HG03025 (cell line): ENCODE data around the gene LRRC72.
"Not testable (repeated sequence)": the region's sequence is repeated elsewhere in the genome, so short reads cannot be mapped to it uniquely, and the experiment has no call there.

ENCODE experiments used
- ATAC-seq: cut with Tn5 transposase; IDR thresholded peaks from one replicate; pipeline ENCODE4 v1.9.1; 2021; ENCODE audit warnings: mild to moderate bottlenecking, moderate library complexity; ENCODE audit not compliant: unreplicated experiment, low FRiP score

LRRC72 gene

DNA sequence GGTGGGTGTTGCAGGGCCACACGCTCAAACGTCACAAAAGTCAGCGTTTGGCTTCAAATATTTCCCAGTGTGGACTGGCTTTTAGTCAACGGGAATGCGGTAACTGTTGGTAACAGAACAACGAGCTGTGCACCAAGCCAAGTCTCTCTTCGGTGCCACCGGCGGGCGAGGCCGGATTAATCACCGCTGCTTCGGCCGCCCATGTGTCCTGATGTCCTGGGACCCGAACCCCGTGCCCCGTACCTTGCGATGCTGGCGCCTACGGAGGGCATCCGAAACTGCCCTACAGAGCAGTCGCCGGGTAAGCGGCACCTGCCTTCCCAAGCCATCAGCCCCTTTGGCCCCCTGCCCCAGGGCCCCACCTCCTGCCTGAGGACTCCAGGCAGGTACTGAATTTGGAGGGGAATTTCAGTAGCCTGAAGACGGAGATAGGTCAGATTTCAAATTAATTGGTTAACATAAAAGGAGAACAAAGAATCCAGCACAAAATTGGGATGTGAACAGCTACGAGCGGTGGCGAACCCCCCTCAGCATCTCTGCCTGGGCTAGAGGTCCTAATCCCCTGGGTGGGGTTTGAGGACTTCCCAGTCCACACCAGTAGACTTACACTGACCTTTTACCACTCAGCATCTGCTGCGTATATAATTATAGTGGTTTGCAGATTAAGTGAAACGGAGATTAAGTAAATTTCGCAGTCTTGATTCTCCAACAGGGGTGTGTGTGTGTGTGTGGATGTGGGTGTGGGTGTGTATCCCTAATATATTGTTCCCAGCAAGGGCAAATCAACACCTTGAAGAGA lies at the start of gene LRRC72:
Gene LRRC72 (plus strand): TSS at position 84 of the 799 bp plus-strand sequence. CDS start 128 bp downstream, at position 212.
- no peak for ATAC-seq

DNA sequence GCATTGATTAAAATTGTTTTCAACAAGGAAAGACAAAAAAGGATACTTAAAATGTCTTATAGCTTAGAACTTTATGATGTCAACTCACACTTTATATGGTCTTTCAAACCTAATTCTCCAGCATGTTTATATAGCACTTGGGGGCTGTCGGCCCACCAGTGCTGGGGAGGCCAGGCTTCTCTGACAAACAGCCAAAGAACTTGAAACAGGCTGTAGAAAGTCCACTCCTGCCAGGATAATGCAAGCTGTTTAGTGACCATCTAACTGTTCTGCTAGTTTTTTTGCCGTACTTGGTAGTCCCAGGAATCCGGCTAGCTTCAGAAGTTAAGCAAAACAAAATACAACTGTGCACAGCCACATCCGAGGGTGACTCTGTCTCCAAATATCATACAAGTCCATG lies 47.5 kb upstream of the LRRC72 start:
- ATAC-seq, result no peak

DNA sequence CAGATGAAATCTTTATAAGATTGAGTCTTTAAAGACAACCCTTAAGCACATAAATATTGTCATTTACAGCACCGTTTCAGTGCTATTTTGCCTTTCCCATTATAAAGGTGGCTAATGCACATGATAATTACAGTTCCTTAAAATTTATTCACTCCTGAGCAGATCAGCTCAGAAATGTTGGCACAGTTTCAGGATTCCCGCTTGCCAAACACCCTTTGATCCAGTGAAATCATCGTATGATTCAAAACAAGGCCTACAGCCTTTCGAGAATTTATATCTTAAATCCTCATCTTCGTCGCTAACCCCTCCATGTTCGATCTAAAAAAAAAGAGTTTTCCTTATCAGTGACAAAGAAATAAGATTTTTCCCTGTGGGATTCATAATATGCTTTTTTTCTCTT lies 47.0 kb upstream of the LRRC72 start:
- ATAC-seq, result no peak

DNA sequence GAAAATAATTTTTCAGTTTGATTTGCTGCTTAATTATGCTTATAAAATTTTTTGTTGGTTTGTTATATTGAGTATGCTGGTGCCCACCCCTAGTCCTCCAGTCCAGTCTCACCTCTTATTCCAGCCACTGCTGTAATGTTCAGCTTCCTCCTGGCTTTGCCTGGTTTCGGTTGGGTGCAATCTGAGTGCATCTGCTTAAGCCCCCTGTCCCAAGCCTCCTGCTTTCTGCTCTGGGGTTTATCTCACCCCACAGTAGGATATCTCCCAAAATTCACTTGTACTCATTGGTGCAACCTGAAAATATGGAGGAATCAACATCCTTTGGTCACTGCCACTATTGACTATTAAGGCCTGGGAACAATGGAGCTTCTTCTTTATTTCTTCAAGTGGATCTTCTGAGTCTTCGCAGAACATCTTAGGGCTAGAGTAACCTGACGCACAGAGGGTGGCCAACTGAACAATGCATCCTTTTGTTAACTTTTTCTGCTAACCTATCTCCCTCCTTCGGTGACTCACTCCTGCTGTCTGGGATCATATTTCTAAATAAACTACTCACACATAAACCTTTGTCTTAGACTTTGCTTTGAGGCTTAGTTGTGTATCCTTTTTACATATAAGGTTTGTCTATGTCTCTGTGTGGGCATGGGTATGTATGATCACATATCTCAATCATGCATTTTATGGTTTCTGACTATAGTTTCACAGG lies 42.0 kb upstream of the LRRC72 start:
- no peak for ATAC-seq

DNA sequence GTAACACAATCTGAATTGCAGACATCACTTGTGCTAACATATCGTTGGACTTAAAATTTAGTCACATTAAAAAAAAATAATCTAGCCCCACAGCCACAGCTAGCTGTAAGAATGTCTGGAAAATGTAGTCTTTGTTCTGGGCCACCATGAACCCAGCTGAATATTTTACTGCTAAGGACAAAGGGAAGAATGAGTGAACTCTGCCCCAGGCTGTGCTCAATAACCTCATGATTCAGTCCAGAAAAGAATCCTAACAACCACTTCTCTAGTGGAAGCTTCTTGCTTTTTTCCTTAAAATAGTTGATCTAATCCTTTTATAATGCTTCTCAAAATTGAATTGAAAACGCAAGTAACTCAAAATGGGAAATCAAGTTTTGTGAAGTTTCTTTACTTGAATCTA lies 35.5 kb upstream of the LRRC72 start:
- ATAC-seq, result no peak

DNA sequence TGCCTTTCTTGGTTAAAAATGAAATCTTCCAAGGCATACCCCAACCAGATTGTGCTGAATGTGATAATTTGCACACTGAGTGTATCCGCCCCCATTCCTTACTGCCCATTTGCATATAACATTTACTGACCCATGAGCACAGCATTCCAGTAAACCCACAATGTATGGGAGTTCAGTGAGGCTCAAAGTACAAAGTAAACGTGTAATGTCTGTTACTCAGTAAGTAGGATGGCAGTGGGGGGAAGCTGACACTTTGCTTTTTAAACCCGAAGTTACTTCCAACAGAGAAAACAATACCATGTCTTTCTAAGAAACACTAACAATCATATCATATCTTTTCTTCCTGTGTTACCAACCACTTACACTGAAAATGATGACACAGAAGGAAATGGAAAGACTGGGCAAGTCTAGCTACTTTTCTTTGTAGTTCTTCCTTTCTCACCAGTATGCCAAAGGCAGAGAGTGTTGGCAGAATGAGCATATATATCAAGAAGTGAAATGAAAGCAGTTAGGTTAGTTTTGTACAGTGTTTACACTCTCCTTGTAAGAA lies 34.0 kb upstream of the LRRC72 start:
- no peak for ATAC-seq

DNA sequence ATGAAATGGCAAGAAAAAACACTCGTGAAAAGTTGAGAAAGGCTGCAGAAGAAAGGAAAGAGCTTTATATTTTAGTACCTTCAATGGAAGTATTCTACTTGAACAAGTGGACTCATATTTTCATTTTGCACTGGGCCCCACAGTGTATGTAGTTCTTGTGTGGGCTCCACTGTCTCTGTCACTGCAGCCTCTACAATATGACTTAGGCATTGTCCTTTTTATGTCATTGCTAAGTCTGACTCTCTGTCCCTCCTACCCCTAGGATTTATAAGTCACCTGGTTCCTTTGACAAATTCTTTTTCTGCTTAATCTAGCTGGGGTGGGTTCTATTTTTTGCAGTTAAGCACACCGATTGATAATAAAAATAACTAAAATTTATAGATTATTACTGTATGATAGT lies 33.4 kb upstream of the LRRC72 start:
- ATAC-seq, result no peak

DNA sequence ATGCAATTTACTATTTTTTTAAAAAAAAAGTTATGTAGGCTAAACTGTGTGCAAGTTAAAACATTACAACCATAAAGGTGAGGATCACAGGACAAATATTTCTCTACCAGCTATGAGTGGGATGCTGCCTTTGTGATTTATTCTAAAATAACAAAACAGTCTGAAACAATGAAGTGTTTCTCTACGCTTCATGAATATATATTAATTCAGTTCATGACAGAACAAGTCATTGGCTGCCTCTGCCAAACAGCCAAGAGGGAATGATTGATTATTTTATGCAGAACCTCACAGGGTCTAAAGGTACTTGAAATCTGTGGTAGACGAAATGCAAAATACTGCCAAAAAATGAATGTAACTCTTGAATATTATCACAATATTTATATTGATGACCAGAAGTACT lies 32.1 kb upstream of the LRRC72 start:
- ATAC-seq, result no peak

DNA sequence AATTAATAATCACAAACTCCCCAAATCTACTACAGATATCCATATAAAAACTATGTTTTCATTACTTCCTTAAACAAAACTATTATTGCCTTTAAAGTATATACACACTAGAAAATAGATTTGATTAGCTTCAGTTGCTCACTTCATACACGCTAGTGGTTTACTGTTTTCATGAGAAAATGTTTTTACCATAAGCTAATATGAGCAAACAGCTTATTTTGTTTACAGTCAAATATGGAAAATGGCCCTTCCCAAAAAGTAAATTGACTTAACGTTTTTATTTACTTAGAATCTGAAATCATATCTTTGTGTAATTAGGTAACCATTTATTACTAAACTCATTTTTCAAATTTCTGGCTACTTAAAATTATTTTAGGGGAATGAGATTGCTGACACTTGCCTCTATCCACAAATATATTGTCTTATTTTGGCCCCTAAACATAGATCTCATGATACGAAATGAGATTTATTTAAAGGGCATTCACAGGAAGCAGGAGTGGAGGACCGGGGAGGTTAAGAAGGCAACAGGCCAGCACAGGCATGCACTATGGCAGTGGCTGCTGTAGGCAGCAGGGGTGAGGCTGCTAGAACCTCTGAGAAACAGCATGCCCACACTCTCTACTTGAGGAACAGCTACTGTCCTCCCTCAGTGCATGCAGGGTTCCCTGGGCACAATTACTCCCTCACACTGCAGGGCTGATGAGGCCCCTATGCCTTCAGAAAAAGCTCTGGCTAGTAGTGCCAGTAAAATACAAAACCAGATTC lies 31.5 kb upstream of the LRRC72 start:
- no peak for ATAC-seq

DNA sequence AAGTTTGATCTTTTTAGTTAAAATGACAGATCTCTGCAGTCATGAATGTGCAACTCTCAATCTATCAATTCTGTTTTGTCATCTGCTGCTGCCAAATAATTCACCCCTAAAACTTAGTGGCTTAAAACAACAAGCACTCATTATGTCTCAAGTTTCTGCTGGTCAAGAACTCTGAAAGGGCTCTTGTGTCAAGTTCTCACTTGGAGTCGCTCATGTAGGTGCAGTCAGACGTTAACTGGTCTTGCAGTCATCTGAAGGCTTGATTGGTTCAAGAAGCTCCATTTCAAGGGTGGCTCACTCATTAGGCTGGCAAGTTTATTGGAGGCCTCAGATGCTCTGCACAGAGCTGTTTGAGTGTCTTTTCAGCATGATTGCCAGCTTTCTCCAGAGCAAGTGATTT lies 28.5 kb upstream of the LRRC72 start:
- no peak for ATAC-seq

DNA sequence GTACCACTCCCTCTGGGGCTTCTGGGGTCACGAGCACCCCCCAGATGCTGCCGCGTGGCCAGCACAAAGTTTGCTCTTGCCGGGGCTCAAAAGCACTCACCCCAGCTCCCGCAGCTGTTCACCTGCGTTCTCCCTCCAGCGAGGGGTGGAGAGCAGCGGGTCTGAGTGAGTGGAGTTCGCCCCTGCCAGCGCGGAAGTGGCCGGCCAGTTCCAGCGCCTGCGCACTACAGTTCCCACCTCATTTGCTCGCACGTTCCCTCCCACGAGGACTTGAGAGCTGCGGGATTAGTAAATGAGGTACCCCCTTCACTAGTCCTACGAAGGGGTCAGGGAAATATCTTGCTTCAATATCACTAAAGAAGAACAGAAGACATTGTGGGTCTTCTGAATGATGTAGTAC lies 24.3 kb upstream of the LRRC72 start:
- ATAC-seq, result no peak

DNA sequence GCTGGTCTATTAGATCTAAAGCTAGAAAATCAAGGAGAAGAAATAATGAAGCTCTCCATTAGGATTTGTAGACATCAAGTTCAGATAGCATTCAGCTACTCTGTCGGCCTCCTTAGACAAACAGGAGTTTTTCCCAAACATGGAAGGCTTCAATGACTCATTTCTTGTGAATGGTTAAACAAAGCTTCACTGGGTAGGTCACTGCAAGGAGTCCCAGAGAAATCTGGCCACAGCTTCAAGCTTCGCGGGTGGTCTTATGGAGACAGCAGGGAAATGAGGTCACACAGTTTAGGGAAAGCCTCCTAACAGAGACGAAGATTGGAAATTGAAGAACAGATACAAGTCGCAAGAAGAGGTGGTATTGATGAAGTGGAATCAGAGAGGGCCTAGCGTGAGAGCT lies 22.6 kb upstream of the LRRC72 start:
- no peak for ATAC-seq

DNA sequence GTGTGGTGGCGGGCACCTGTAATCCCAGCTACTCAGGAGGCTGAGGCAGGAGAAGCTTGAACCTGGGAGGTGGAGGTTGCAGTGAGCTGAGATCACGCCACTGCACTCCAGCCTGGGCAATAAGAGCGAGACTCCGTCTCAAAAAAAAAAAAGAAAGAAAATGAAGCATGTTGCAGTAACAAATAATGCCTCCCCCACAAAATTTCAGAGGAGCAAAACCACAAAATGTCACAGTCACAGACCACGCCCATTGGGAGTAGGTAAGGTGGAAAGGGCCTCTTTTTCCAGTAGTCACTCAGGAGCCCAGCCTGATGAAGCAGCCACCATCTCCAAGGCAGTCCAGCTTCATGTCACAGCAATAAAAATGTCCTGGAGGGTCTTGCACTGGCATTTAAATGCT lies 20.2 kb upstream of the LRRC72 start:
- ATAC-seq, result not testable (repeated sequence)

DNA sequence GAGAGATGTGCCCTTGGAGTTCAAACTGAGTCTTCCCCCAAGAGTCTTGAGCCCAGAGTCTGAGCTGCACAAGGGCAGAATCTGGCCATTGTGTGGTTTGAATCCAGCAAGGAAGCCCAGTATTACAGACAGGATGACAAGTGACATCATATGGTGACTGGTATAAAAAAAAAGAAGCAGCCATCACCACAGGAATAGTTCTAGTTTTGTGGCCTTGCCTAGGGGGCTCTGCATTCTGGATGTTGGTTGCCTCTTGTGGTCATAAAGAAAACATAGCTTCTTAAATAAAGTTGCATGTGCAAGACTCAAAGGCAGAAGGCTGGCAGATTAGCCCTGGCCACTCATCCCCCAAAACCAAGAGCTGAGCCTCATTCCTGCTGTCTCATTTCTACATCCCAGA lies 16.8 kb upstream of the LRRC72 start:
- ATAC-seq, result no peak

DNA sequence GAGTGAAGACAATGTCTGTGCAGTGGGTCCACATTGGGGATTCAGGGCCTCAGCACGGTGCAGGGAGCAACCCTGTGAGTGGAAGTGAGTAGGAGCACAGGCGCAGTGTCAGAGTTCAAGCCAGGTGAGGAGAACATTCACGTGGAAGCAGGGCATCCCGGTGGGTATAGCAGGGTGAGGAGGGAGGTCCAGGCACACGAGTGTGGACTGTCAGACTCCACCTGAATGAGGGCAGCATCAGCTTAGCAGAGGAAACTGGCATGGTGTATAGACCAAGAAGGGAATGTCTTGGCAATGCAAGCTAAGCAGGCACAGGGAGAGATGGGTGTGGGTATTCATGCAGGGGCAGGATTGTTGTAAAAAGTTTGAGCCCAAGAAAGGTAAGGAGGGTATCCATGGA lies 15.3 kb upstream of the LRRC72 start:
- no peak for ATAC-seq

DNA sequence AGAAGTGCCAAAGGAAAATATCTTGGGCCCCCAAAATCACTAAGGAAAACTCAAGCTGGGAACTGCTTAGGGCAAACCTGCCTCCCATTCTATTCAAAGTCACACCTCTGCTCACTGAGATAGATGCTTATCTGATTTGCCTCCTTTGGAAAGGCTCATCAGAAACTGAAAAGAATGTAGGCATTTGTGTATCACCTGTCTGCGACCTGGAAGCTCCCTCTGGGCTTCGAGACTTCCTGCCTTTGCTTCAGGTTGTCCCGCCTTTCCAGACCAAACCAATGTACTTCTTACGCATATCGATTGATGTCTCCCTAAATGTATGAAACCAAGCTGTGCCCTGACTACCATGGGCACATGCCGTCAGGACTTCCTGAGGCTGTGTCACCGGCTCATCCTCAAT lies 14.5 kb upstream of the LRRC72 start:
- ATAC-seq, result no peak

DNA sequence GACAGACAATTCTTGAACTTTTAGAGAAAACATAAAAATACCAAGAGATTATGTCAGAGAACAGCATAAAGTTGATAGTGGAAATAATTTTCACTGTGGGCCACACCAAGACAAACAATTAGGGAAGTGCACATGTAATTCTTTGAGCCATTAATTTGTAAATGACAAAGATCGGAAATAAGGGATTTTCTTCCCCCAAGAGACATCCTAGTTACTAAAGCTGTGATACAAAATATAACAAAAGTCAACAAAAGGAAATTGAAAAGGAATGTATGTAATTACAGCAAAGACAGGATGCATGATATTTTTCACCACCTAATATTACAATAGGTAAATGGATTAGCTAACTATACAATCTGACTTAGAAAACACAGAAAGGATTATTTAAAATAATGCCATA lies 12.4 kb upstream of the LRRC72 start:
- no peak for ATAC-seq

DNA sequence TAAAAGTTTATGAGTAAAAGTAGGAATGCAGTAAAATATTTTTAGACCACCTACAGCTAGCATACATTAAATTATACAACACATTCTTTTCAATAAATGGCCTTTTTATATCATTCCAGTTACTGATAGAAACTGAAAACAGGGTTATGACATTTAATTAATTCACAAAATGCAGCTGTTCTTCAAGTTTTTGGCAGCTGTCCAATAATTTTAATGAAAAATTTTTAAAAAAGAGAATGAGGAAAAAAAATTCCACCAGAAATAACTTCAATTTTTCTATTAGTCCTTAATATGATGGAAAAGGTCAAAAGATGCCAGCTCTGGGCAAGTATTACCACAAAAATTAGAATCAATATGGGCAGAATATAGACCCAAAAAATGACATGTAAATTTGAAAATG lies 11.9 kb upstream of the LRRC72 start:
- ATAC-seq, result no peak

DNA sequence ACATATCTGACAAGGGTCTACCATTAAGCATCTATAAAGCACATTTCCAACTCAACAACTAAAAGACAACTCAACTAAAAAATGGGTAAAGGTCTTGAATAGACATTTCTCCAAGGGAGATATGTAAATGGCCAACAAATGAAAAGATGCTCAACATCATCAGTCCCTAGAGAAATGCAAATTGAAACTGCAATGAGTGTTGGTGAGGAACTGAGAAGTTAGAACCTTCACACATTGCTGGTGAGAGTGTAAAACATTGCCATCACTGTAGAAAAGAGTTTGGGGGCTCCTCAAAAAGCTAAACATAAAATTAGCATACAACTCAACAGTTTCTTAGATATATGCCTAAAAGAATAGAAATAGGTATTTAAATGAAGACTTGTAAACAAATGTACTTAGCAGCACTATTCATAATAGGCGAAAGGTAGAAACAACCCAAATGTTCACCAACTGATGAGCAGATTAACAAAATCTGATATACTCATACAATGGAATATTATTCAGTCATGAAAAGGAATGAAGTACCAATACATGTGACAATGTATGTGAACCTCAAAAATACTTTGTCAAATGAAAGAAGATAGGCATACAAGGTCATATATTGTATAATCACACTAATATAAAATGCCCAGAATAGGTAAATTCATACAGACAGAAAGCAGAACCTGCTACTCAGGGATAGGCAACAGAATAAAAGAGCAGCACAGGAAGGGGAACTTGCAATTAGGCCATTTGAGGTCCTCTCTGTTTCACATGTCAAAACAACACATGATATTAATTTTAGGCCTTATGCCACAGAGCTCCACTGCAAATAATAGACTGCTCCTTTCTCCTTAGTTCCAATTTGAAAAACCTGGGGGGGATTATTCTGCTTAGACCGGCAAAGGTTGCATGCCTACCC lies 10.6 kb upstream of the LRRC72 start:
- ATAC-seq, result no peak

DNA sequence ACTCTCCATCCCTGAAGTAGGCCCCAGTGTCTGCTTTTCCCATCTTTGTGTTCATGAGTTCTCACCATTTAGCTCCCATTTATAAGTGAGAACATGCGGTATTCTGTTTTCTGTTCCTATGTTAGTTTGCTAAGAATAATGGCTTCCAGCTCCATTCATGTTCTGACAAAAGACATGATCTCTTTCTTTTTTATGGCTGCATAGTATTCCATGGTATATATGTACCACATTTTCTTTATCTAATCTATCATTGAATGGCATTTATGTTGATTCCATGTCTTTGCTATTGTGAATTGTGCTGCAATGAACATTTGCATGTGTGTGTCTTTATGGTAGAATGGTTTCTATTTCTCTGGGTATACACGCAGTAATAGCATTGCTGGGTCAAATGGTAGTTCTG lies 6.6 kb upstream of the LRRC72 start:
- ATAC-seq, result not testable (repeated sequence)
